Skeletal muscle satellite cell (primary cell): ENCODE results near the gene PRDM9.

Source experiments
- H3K27me3 ChIP-seq: 2 replicates; pipeline ENCODE4 v1.7.0; 2013; ENCODE audit warnings: low read length; ENCODE audit not compliant: control insufficient read depth, insufficient read depth
- H3K36me3 ChIP-seq: 2 replicates; pipeline ENCODE4 v1.7.0; 2013; ENCODE audit warnings: mild to moderate bottlenecking, control low read depth, low read length; ENCODE audit not compliant: insufficient read depth
- H3K4me1 ChIP-seq: 2 replicates; pipeline ENCODE4 v1.7.0; 2013; ENCODE audit warnings: low read length; ENCODE audit not compliant: control insufficient read depth, insufficient read depth
- H3K4me2 ChIP-seq: 2 replicates; pipeline ENCODE4 v1.7.0; 2013; ENCODE audit warnings: mild to moderate bottlenecking, low read length
- H3K4me3 ChIP-seq: 2 replicates; pipeline ENCODE4 v1.7.0; 2013; ENCODE audit warnings: low read length
- H3K9ac ChIP-seq: 2 replicates; pipeline ENCODE4 v1.7.0; 2013; ENCODE audit warnings: mild to moderate bottlenecking, low read depth, low read length, moderate library complexity
- H3K9me3 ChIP-seq: replicated peaks from 2 replicates; pipeline ENCODE4 v1.7.0; 2013; ENCODE audit warnings: mild to moderate bottlenecking, control low read depth, low read length

PRDM9 gene

GRCh38 chr5:23528677-23529076, 21.3 kb downstream of the PRDM9 start:
- no peak overlapping the region for H3K9ac ChIP-seq
- H3K4me2 ChIP-seq, result no peak overlapping the region
- H3K4me1 ChIP-seq, result no peaks in the 10 kb centered on the region
- H3K36me3 ChIP-seq, result no peaks in the 10 kb centered on the region
- H3K27me3 ChIP-seq, result no peaks in the 10 kb centered on the region
- no peak overlapping the region for H3K4me3 ChIP-seq
- H3K9me3 ChIP-seq, result peaks cover 2% of the 10 kb centered on the region

- no peaks in the 10 kb centered on the region for H3K4me1 ChIP-seq
- no peak overlapping the region for H3K4me2 ChIP-seq
- H3K9ac ChIP-seq, result no peak overlapping the region
- H3K36me3 ChIP-seq, result no peaks in the 10 kb centered on the region
- H3K4me3 ChIP-seq, result no peak overlapping the region
- H3K27me3 ChIP-seq, result no peaks in the 10 kb centered on the region
- peaks cover 2% of the 10 kb centered on the region for H3K9me3 ChIP-seq
Measured at GRCh38 chr5:23530571-23530970, 23.2 kb downstream of the PRDM9 start.

- Histone ChIP-seq H3K4me2 (no peak overlapping the region), H3K36me3 (no peaks in the 10 kb centered on the region), H3K9ac (no peak overlapping the region), H3K27me3 (no peaks in the 10 kb centered on the region), H3K4me1 (no peaks in the 10 kb centered on the region), H3K4me3 (no peak overlapping the region), H3K9me3 (no peaks in the 10 kb centered on the region)
Measured at GRCh38 chr5:23571059-23571458, 63.6 kb downstream of the PRDM9 start.
